B cell (primary cell): ENCODE results near the gene RP9. TPM values are rescaled to one million over a fixed set of nuclear protein-coding genes. Genes with fewer than 3 reads are reported as not detected.

Experiments used
- ATAC-seq: fragments of 200-7000 bp; cut with Tn5 transposase; one replicate; pipeline ENCODE4 v1.10.0; 2021; ENCODE audit warnings: low read depth, mild to moderate bottlenecking, moderate number of reproducible peaks, moderate library complexity
- CTCF ChIA-PET: fragments of 350-600 bp; sonication (Branson Sonifier 250); formaldehyde crosslinking; loops from one replicate; lab custom pipeline; 2021; ENCODE audit warnings: antibody characterized with exemption, inconsistent platforms; lab: Charles Lee
- POLR2A ChIA-PET: fragments of 350-600 bp; sonication (Branson Sonifier 250); formaldehyde crosslinking; loops from one replicate; lab custom pipeline; 2021; ENCODE audit warnings: antibody characterized with exemption; lab: Charles Lee
- DNase-seq: peaks from one replicate; pipeline ENCODE4 v3.0.0; 2013
- H2AFZ ChIP-seq: 2 replicates; pipeline ENCODE4 v1.6.1; 2012; ENCODE audit warnings: mild to moderate bottlenecking, low read depth, low read length; ENCODE audit not compliant: insufficient read depth, poor library complexity, severe bottlenecking
- H3K27ac ChIP-seq, 2 donors: 1 replicate in 1 of 2; 2 replicates in 1 of 2; pipeline ENCODE4 v1.5.1; 2012 to 2013; ENCODE audit warnings: low read length in 2 of 2, mild to moderate bottlenecking in 2 of 2, moderate library complexity in 1 of 2
- H3K27me3 ChIP-seq, 4 experiments: fragments of 200-600 bp in 1 of 4; sonication (generic) in 1 of 4; replicated peaks in 1 of 4; 1 replicate in 2 of 4; 2 replicates in 2 of 4; pipeline versions ENCODE4 v1.6.1 to v1.7.0; 2013 to 2016; ENCODE audit warnings: low read length in 3 of 4, mild to moderate bottlenecking in 2 of 4, mixed read lengths in 1 of 4, moderate library complexity in 1 of 4; ENCODE audit not compliant: insufficient read depth in 4 of 4, control insufficient read depth in 3 of 4; ENCODE audit errors: control extremely low read depth in 1 of 4
- H3K36me3 ChIP-seq, 2 experiments: replicated peaks in 1 of 2; 1 replicate in 1 of 2; 2 replicates in 1 of 2; pipeline versions ENCODE4 v1.6.1 to v1.7.1; 2013; ENCODE audit warnings: low read length in 1 of 2; ENCODE audit not compliant: insufficient read depth in 2 of 2, control insufficient read depth in 1 of 2; ENCODE audit errors: control extremely low read depth in 1 of 2, extremely low read depth in 1 of 2
- H3K4me1 ChIP-seq, 2 donors: fragments of 200-600 bp in 1 of 2; sonication (generic) in 1 of 2; 1 replicate in 1 of 2; 2 replicates in 1 of 2; pipeline versions ENCODE4 v1.5.1 to v1.6.1; 2013 to 2017; ENCODE audit warnings: low read length in 2 of 2; ENCODE audit not compliant: control insufficient read depth in 2 of 2, insufficient read depth in 2 of 2
- H3K4me2 ChIP-seq: replicated peaks from 2 replicates; pipeline ENCODE3; 2012; ENCODE audit warnings: mild to moderate bottlenecking, low read depth, low read length; ENCODE audit not compliant: poor library complexity, severe bottlenecking
- H3K4me3 ChIP-seq, 5 experiments: fragments of 200-600 bp in 1 of 5; sonication (generic) in 1 of 5; 1 replicate in 3 of 5; 2 replicates in 2 of 5; pipeline versions ENCODE4 v1.5.1 to v1.7.0; 2011 to 2016; ENCODE audit warnings: low read length in 4 of 5, mild to moderate bottlenecking in 4 of 5, low read depth in 2 of 5, control low read depth in 1 of 5, moderate library complexity in 1 of 5; ENCODE audit not compliant: insufficient read depth in 1 of 5; ENCODE audit errors: control extremely low read depth in 1 of 5, extremely low read depth in 1 of 5
- H3K79me2 ChIP-seq: fragments of 200-600 bp; sonication (generic); one replicate; pipeline ENCODE4 v1.6.0; 2016; ENCODE audit warnings: low read length; ENCODE audit not compliant: control insufficient read depth, insufficient read depth
- H3K9ac ChIP-seq: fragments of 200-600 bp; sonication (generic); 2 replicates; pipeline ENCODE4 v1.6.1; 2017; ENCODE audit warnings: mild to moderate bottlenecking, low read length, moderate library complexity
- H3K9me3 ChIP-seq, 3 donors: one replicate each; pipeline versions ENCODE4 v1.6.1 to v1.7.1; 2013; ENCODE audit warnings: low read length in 2 of 3; ENCODE audit not compliant: control insufficient read depth in 2 of 3, insufficient read depth in 1 of 3; ENCODE audit errors: control extremely low read depth in 1 of 3
- H4K20me1 ChIP-seq: 2 replicates; pipeline ENCODE4 v1.6.0; 2012; ENCODE audit warnings: mild to moderate bottlenecking, low read length; ENCODE audit not compliant: insufficient read depth, control insufficient read depth, poor library complexity, severe bottlenecking
- H3K27ac Mint-ChIP-seq: one replicate; pipeline ENCODE4 v1.8.0; 2021; ENCODE audit warnings: mixed read lengths
- H3K27me3 Mint-ChIP-seq: one replicate; pipeline ENCODE4 v1.8.0; 2021; ENCODE audit warnings: mixed read lengths
- H3K4me1 Mint-ChIP-seq: one replicate; pipeline ENCODE4 v1.8.0; 2021; ENCODE audit warnings: mixed read lengths
- H3K4me3 Mint-ChIP-seq: one replicate; pipeline ENCODE4 v1.8.0; 2021; ENCODE audit warnings: mixed read lengths
- H3K9me3 Mint-ChIP-seq: one replicate; pipeline ENCODE4 v1.8.0; 2022; ENCODE audit warnings: mixed read lengths; ENCODE audit not compliant: insufficient read depth
- CTCF ChIP-seq: fragments of 200-600 bp; IDR thresholded peaks from one replicate; pipeline ENCODE4 v1.8.0; 2022; ENCODE audit warnings: antibody characterized with exemption, mild to moderate bottlenecking
- EZH2 ChIP-seq: IDR thresholded peaks from 2 replicates; pipeline ENCODE4 v1.6.1; 2012; ENCODE audit warnings: borderline replicate concordance, low read depth, mild to moderate bottlenecking, moderate library complexity, low read length; ENCODE audit not compliant: insufficient read depth, poor library complexity, severe bottlenecking
- WGBS: methylation state at CpG from one replicate; pipeline ENCODE4 v1.1.5; 2013; ENCODE audit warnings: missing lambda C conversion rate; ENCODE audit not compliant: insufficient coverage; 5-methylcytosine and 5-hydroxymethylcytosine counted together
- intact Hi-C: fragments of 100-400 bp; cut with micrococcal nuclease; formaldehyde crosslinking; loops from one replicate; pipeline ENCODE4 v1.10.0; 2022
- polyA plus RNA-seq: library from polyadenylated mRNA; depleted of rRNA; stranded (reverse); fragments of >200 nt; gene quantifications from 2 replicates; pipeline ENCODE4 v1.2.3, GENCODE V29; 2012
- total RNA-seq, 2 donors: library from RNA; stranded (reverse); fragments of 120-200 nt in 1 of 2; gene quantifications; 1 replicate in 1 of 2; 2 replicates in 1 of 2; pipeline versions ENCODE4 v1.2.3 to v1.2.4, GENCODE V29; 2013 to 2022

RP9 gene
- total and polyA plus RNA-seq, 2 donors (not counting 1 experiment from before 2014, with no cell fraction given) = 23.0 to 69.4 TPM

- Histone ChIP-seq H3K4me1 (peaks cover 8 to 15% of the 10 kb centered on the region in 2 donors), H2AFZ (no peak overlapping the region), H4K20me1 (no peaks in the 10 kb centered on the region), H3K9ac (no peak overlapping the region), H3K4me2 (no peak overlapping the region), H3K79me2 (no peaks in the 10 kb centered on the region), H3K4me3 (no peak overlapping the region), H3K27ac (no peak overlapping the region), H3K9me3 (peaks cover 0 to 28% (median 18%) of the 10 kb centered on the region in 3 donors), H3K27me3 (peaks cover 0 to 5% (median 0%) of the 10 kb centered on the region in 4 experiments), H3K36me3 (no peaks in the 10 kb centered on the region)
- POLR2A ChIA-PET = no interaction called here
- TF ChIP-seq EZH2 (no peak), CTCF (no peak)
- DNase-seq = no peak
- Mint-ChIP-seq H3K9me3 (peaks cover 4% of the 10 kb centered on the region), H3K4me3 (no peak overlapping the region), H3K4me1 (peaks cover 9% of the 10 kb centered on the region), H3K27me3 (peaks cover 26% of the 10 kb centered on the region), H3K27ac (no peak overlapping the region)
- intact Hi-C loops = no loop called here
- ATAC-seq = no peak
- CTCF ChIA-PET = interaction anchor here (0.8 kb wide), 1 partner anchor 19 kb away, joined by 5 read pairs; no protein-coding TSS in a partner anchor
- WGBS = 100% methylated on average over 1 of the region's 4 CpGs
Observed at GRCh38 chr7:33073243-33073642, 36.0 kb downstream of the RP9 start.

- CTCF ChIA-PET = interaction anchor here (0.8 kb wide), 1 partner anchor 18 kb away, joined by 5 read pairs; no protein-coding TSS in a partner anchor
- 80% methylated on average over 2 of the region's 2 CpGs for WGBS
- intact Hi-C loops = no loop called here
- no peaks in the 10 kb centered on the region for H3K36me3 ChIP-seq
- H3K4me1 ChIP-seq = peaks cover 8 to 12% of the 10 kb centered on the region in 2 donors
- DNase-seq = no peak
- peaks cover 0 to 28% (median 18%) of the 10 kb centered on the region in 3 donors for H3K9me3 ChIP-seq
- H3K27me3 ChIP-seq = peaks cover 0 to 5% (median 0%) of the 10 kb centered on the region in 4 experiments
- H3K4me2 ChIP-seq = no peak overlapping the region
- Mint-ChIP-seq H3K9me3 (peaks cover 4% of the 10 kb centered on the region), H3K4me3 (no peak overlapping the region), H3K27me3 (peaks cover 26% of the 10 kb centered on the region), H3K4me1 (peaks cover 7% of the 10 kb centered on the region), H3K27ac (no peak overlapping the region)
- no peak for ATAC-seq
- H4K20me1 ChIP-seq = no peaks in the 10 kb centered on the region
- no peak overlapping the region for H3K9ac ChIP-seq
- no peak overlapping the region for H3K27ac ChIP-seq
- TF ChIP-seq CTCF (no peak), EZH2 (no peak)
- H3K79me2 ChIP-seq = no peaks in the 10 kb centered on the region
- no peak overlapping the region for H2AFZ ChIP-seq
- POLR2A ChIA-PET = no interaction called here
- no peak overlapping the region for H3K4me3 ChIP-seq
Observed at GRCh38 chr7:33072471-33072870, 36.7 kb downstream of the RP9 start.
